H1 (cell line): ENCODE results near the gene TXLNB. TPM values are rescaled to one million over a fixed set of nuclear protein-coding genes. Genes with fewer than 3 reads are reported as not detected.

Experiments used
- TAF7 ChIP-seq: optimal IDR thresholded peaks from 2 replicates; pipeline ENCODE3; 2011; ENCODE audit warnings: low read depth, mild to moderate bottlenecking, inconsistent platforms, low read length, moderate library complexity, borderline replicate concordance
- polyA plus RNA-seq, 7 experiments: library from polyadenylated mRNA; depleted of rRNA in 3 of 7; stranded (reverse) in 5 of 7; unstranded in 2 of 7; fragments of >200 nt in 5 of 7; fragments of 200-250 nt in 2 of 7; gene quantifications; 1 replicate in 5 of 7; 2 replicates in 1 of 7; 4 replicates in 1 of 7; pipeline versions ENCODE4 v1.2.1 to v1.2.3, GENCODE V29; 2011 to 2013; ENCODE audit warnings: missing spikeins in 2 of 7, mixed read lengths in 2 of 7
- total RNA-seq: library from RNA; stranded (reverse); fragmentation: NEBNext Ultra II Directional; extraction: Animal tissue kit (Norgen Biotek cat#: 25700); gene quantifications from 2 replicates; pipeline ENCODE4 v1.2.1, GENCODE V29; 2021

TXLNB gene
- total and polyA plus RNA-seq, 2 of the 8 experiments (the other 6 are each of a cell fraction or from before 2014, with no cell fraction given) = 0.05 to 0.17 TPM

GRCh38 chr6:139270249-139270648, 21.5 kb downstream of the TXLNB start (continued):
- TF ChIP-seq TAF7 = no peak
